GM23338 (cell line): ENCODE results near the gene RAB3GAP1. TPM values are rescaled to one million over a fixed set of nuclear protein-coding genes. Genes with fewer than 3 reads are reported as not detected.

Experiments used
- ATAC-seq: fragments of 200-7000 bp; cut with Tn5 transposase; 3 replicates; pipeline ENCODE4 v1.9.1; 2020
- DNase-seq: peaks from one replicate; pipeline ENCODE4 v3.0.0-alpha.2; 2015; ENCODE audit warnings: low spot score
- H2AFZ ChIP-seq: fragments of 200-600 bp; sonication (generic); 2 replicates; pipeline ENCODE4 v1.8.0; 2016; ENCODE audit warnings: antibody characterized with exemption, mild to moderate bottlenecking, moderate library complexity
- H3F3A ChIP-seq: fragments of 200-600 bp; sonication (generic); replicated peaks from 2 replicates; pipeline ENCODE4 v1.8.0; 2017; ENCODE audit warnings: antibody characterized with exemption, mixed run types, low read depth
- H3K27ac ChIP-seq: fragments of 200-600 bp; sonication (generic); 2 replicates; pipeline ENCODE4 v1.6.1; 2016; ENCODE audit warnings: low read depth
- H3K27me3 ChIP-seq: fragments of 200-600 bp; sonication (generic); 2 replicates; pipeline ENCODE4 v1.8.0; 2016; ENCODE audit warnings: mild to moderate bottlenecking, mixed run types, moderate library complexity; ENCODE audit not compliant: insufficient read depth
- H3K36me3 ChIP-seq: fragments of 200-600 bp; sonication (generic); 2 replicates; pipeline ENCODE4 v1.8.0; 2016; ENCODE audit warnings: mild to moderate bottlenecking; ENCODE audit not compliant: insufficient read depth
- H3K4me1 ChIP-seq: fragments of 200-600 bp; sonication (generic); 2 replicates; pipeline ENCODE4 v1.8.0; 2016; ENCODE audit warnings: mild to moderate bottlenecking, moderate library complexity; ENCODE audit not compliant: insufficient read depth
- H3K4me2 ChIP-seq: fragments of 200-600 bp; sonication (generic); 2 replicates; pipeline ENCODE4 v1.7.1; 2017; ENCODE audit warnings: mixed run types
- H3K4me3 ChIP-seq: fragments of 200-600 bp; sonication (generic); 2 replicates; pipeline ENCODE4 v1.6.1; 2016; ENCODE audit warnings: mixed run types
- H3K79me2 ChIP-seq: fragments of 200-600 bp; sonication (generic); replicated peaks from 2 replicates; pipeline ENCODE4 v1.8.0; 2017; ENCODE audit warnings: mild to moderate bottlenecking; ENCODE audit not compliant: insufficient read depth
- H3K9me2 ChIP-seq: fragments of 200-600 bp; sonication (generic); 2 replicates; pipeline ENCODE4 v1.8.0; 2017; ENCODE audit not compliant: insufficient read depth
- H4K20me1 ChIP-seq: fragments of 200-600 bp; sonication (generic); replicated peaks from 2 replicates; pipeline ENCODE4 v1.8.0; 2017; ENCODE audit warnings: mild to moderate bottlenecking; ENCODE audit not compliant: insufficient read depth
- H3K27ac Mint-ChIP-seq: 2 replicates; pipeline ENCODE4 v1.8.0; 2020; ENCODE audit warnings: inconsistent platforms, mild to moderate bottlenecking, moderate library complexity, mixed read lengths
- H3K27me3 Mint-ChIP-seq: 3 replicates; pipeline ENCODE4 v1.8.0; 2022; ENCODE audit warnings: low read depth, mild to moderate bottlenecking, moderate library complexity, mixed read lengths, inconsistent platforms; ENCODE audit not compliant: insufficient read depth, poor library complexity
- H3K36me3 Mint-ChIP-seq: 3 replicates; pipeline ENCODE4 v1.8.0; 2021; ENCODE audit warnings: low read depth, mild to moderate bottlenecking, inconsistent platforms, moderate library complexity, mixed read lengths
- H3K4me1 Mint-ChIP-seq: 3 replicates; pipeline ENCODE4 v1.8.0; 2020; ENCODE audit warnings: mild to moderate bottlenecking, inconsistent platforms, mixed read lengths
- H3K4me3 Mint-ChIP-seq: 3 replicates; pipeline ENCODE4 v1.8.0; 2021; ENCODE audit warnings: moderate library complexity, mild to moderate bottlenecking, inconsistent platforms, mixed read lengths
- H3K9me3 Mint-ChIP-seq: 3 replicates; pipeline ENCODE4 v1.8.0; 2020; ENCODE audit warnings: moderate library complexity, mild to moderate bottlenecking, inconsistent platforms, mixed read lengths
- CREB1 ChIP-seq: fragments of 250-450 bp; sonication (Bioruptor Pico); IDR thresholded peaks from 2 replicates; pipeline ENCODE4 v1.5.0; 2020; ENCODE audit warnings: low read depth, mild to moderate bottlenecking, moderate library complexity
- EZH2 ChIP-seq: fragments of 200-600 bp; sonication (generic); IDR thresholded peaks from one replicate; pipeline ENCODE4 v1.8.0; 2017; ENCODE audit warnings: antibody characterized with exemption, mild to moderate bottlenecking, low read depth; ENCODE audit not compliant: unreplicated experiment
- EZH2phosphoT487 ChIP-seq: fragments of 200-600 bp; sonication (generic); IDR thresholded peaks from one replicate; pipeline ENCODE4 v1.8.1; 2018; ENCODE audit warnings: antibody characterized with exemption; ENCODE audit not compliant: unreplicated experiment
- JUNB ChIP-seq: IDR thresholded peaks from one replicate; pipeline ENCODE4 v1.6.1; 2016; ENCODE audit warnings: antibody characterized with exemption; ENCODE audit not compliant: unreplicated experiment
- NANOG ChIP-seq: IDR thresholded peaks from 2 replicates; pipeline ENCODE4 v1.6.1; 2016; ENCODE audit warnings: antibody characterized with exemption, borderline replicate concordance
- POLR2AphosphoS5 ChIP-seq: IDR thresholded peaks from 2 replicates; pipeline ENCODE4 v1.6.1; 2016; ENCODE audit warnings: antibody characterized with exemption, low read depth
- REST ChIP-seq: IDR thresholded peaks from one replicate; pipeline ENCODE4 v1.6.1; 2018; ENCODE audit warnings: antibody characterized with exemption; ENCODE audit not compliant: unreplicated experiment
- STAT1 ChIP-seq: IDR thresholded peaks from one replicate; pipeline ENCODE4 v1.6.1; 2016; ENCODE audit warnings: antibody characterized with exemption; ENCODE audit not compliant: unreplicated experiment
- ZNF114 ChIP-seq: fragments of 250-450 bp; sonication (Bioruptor Pico); IDR thresholded peaks from 2 replicates; pipeline ENCODE4 v1.5.0; 2020; ENCODE audit warnings: mild to moderate bottlenecking, moderate library complexity
- ZNF331 ChIP-seq: fragments of 250-450 bp; sonication (Bioruptor Pico); IDR thresholded peaks from 2 replicates; pipeline ENCODE4 v1.5.0; 2020; ENCODE audit warnings: low read depth, mild to moderate bottlenecking, moderate library complexity
- ZNF462 ChIP-seq: fragments of 250-450 bp; sonication (Bioruptor Pico); IDR thresholded peaks from 2 replicates; pipeline ENCODE4 v1.5.0; 2020; ENCODE audit warnings: mild to moderate bottlenecking, moderate library complexity
- polyA plus RNA-seq: library from polyadenylated mRNA; unstranded; fragments of >200 nt; fragmentation: Nextera tagmentation; extraction: Ambion mirVana; gene quantifications from 2 replicates; pipeline ENCODE4 v1.2.1, GENCODE V29; 2016
- total RNA-seq: library from RNA; depleted of rRNA; stranded (reverse); fragments of >200 nt; shearing (Covaris generic); gene quantifications from 2 replicates; pipeline ENCODE4 v1.2.3, GENCODE V29; 2014
- TF ChIP-seq, protein P1 (sequence below): IDR thresholded peaks from 2 replicates; pipeline ENCODE4 v1.6.1; 2016; ENCODE audit warnings: antibody characterized with exemption
- TF ChIP-seq, protein P2 (sequence below), 2 experiments: fragments of 200-600 bp in 1 of 2; sonication (generic) in 1 of 2; conservative IDR thresholded peaks; 2 replicates each; pipeline versions ENCODE4 v1.5.1 to v1.6.1; 2016 to 2017; ENCODE audit warnings: antibody characterized with exemption in 2 of 2, low read depth in 2 of 2, mild to moderate bottlenecking in 2 of 2, moderate library complexity in 1 of 2

RAB3GAP1 gene
- total and polyA plus RNA-seq, 2 experiments from 2014 or later: 22.5 to 40.4 TPM

DNA sequence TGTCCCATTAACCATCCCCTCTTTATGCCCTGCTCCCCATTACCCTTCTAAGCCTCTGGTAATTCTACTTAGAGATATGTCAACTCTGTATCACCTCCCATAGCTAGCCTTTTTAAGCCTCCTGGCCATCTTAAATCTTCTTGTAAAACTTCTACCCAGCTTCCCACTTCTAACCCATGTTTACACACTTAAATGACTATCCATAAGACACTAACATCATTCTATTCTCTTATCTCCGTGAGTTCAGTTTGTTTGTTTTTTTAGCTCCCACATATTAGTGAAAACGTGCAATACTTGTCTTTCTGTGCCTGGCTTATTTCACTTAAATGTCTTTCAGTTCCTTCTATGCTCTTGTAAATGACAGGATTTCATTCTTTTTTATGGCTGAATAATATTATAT, 42.4 kb downstream of the RAB3GAP1 start:
- H3K4me3 Mint-ChIP-seq: no peak overlapping the region
- no peak overlapping the region for H3K27ac Mint-ChIP-seq
- H3K4me1 Mint-ChIP-seq: no peaks in the 10 kb centered on the region
- H3K27me3 Mint-ChIP-seq: no peaks in the 10 kb centered on the region
- H3K36me3 Mint-ChIP-seq: peaks cover 8% of the 10 kb centered on the region
- no peaks in the 10 kb centered on the region for H4K20me1 ChIP-seq
- peaks cover 7% of the 10 kb centered on the region for H3K79me2 ChIP-seq
- H3K4me1 ChIP-seq: no peaks in the 10 kb centered on the region
- H3F3A ChIP-seq: no peaks in the 10 kb centered on the region
- no peaks in the 10 kb centered on the region for H3K9me3 Mint-ChIP-seq
- no peak overlapping the region for H3K4me3 ChIP-seq
- H3K4me2 ChIP-seq: no peak overlapping the region
- no peak overlapping the region for H2AFZ ChIP-seq
- DNase-seq: no peak
- no peak for ATAC-seq
- H3K27ac ChIP-seq: no peak overlapping the region
- no peaks in the 10 kb centered on the region for H3K36me3 ChIP-seq
- H3K27me3 ChIP-seq: no peaks in the 10 kb centered on the region
- TF ChIP-seq ZNF331 (CRISPR knock-in tag) (no peak), EZH2phosphoT487 (no peak), STAT1 (no peak), ZNF114 (CRISPR knock-in tag) (no peak), JUNB (no peak), NANOG (no peak), POLR2AphosphoS5 (no peak), ZNF462 (CRISPR knock-in tag) (no peak), EZH2 (no peak), REST (no peak), CREB1 (CRISPR knock-in tag) (no peak)
- TF ChIP-seq, protein P1, sequence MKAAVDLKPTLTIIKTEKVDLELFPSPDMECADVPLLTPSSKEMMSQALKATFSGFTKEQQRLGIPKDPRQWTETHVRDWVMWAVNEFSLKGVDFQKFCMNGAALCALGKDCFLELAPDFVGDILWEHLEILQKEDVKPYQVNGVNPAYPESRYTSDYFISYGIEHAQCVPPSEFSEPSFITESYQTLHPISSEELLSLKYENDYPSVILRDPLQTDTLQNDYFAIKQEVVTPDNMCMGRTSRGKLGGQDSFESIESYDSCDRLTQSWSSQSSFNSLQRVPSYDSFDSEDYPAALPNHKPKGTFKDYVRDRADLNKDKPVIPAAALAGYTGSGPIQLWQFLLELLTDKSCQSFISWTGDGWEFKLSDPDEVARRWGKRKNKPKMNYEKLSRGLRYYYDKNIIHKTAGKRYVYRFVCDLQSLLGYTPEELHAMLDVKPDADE: no peak
- TF ChIP-seq, protein P2, sequence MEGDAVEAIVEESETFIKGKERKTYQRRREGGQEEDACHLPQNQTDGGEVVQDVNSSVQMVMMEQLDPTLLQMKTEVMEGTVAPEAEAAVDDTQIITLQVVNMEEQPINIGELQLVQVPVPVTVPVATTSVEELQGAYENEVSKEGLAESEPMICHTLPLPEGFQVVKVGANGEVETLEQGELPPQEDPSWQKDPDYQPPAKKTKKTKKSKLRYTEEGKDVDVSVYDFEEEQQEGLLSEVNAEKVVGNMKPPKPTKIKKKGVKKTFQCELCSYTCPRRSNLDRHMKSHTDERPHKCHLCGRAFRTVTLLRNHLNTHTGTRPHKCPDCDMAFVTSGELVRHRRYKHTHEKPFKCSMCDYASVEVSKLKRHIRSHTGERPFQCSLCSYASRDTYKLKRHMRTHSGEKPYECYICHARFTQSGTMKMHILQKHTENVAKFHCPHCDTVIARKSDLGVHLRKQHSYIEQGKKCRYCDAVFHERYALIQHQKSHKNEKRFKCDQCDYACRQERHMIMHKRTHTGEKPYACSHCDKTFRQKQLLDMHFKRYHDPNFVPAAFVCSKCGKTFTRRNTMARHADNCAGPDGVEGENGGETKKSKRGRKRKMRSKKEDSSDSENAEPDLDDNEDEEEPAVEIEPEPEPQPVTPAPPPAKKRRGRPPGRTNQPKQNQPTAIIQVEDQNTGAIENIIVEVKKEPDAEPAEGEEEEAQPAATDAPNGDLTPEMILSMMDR (conservative IDR thresholded peaks at IDR 0.05; ENCODE audit: low read depth in 2 of 2): no peak
- H3K9me2 ChIP-seq: no peaks in the 10 kb centered on the region
